NCI-H774 (cell line): ENCODE results near the gene LUC7L2.
"Not testable (repeated sequence)": the region's sequence is repeated elsewhere in the genome, so short reads cannot be mapped to it uniquely, and the experiment has no call there.

Source experiments
- DNase-seq: peaks from one replicate; lab custom pipeline; 2025; lab: John Stamatoyannopoulos, UW

The LUC7L2 gene

GRCh38 chr7:139396323-139396951 is 36.7 kb downstream of the LUC7L2 start:
- no peak for DNase-seq

- DNase-seq: no peak
Observed at GRCh38 chr7:139397192-139397591, 37.5 kb downstream of the LUC7L2 start.

GRCh38 chr7:139403601-139404000 is 43.9 kb downstream of the LUC7L2 start:
- DNase-seq: no peak

GRCh38 chr7:139407555-139407954 is 47.9 kb downstream of the LUC7L2 start:
- DNase-seq: no peak

GRCh38 chr7:139414743-139415402 is 55.2 kb downstream of the LUC7L2 start:
- DNase-seq: not testable (repeated sequence)

GRCh38 chr7:139416405-139416804 is 56.7 kb downstream of the LUC7L2 start:
- DNase-seq: no peak

GRCh38 chr7:139417478-139417877 is 57.8 kb downstream of the LUC7L2 start:
- DNase-seq: no peak

- DNase-seq: no peak
Observed at GRCh38 chr7:139421123-139421522, 61.4 kb downstream of the LUC7L2 start.

GRCh38 chr7:139422126-139422525 is 62.4 kb downstream of the LUC7L2 start:
- no peak for DNase-seq

- DNase-seq: no peak
Observed at GRCh38 chr7:139423091-139423490, 63.4 kb downstream of the LUC7L2 start.

GRCh38 chr7:139424004-139424403 is 64.3 kb downstream of the LUC7L2 start:
- no peak for DNase-seq

- DNase-seq: not testable (repeated sequence)
Observed at GRCh38 chr7:139425701-139426100, 66.0 kb downstream of the LUC7L2 start.

- DNase-seq: no peak
Observed at GRCh38 chr7:139426258-139427028, 66.7 kb downstream of the LUC7L2 start.

GRCh38 chr7:139427029-139427420 is 67.3 kb downstream of the LUC7L2 start:
- no peak for DNase-seq

- DNase-seq: no peak
Observed at GRCh38 chr7:139427788-139428187, 68.1 kb downstream of the LUC7L2 start.

GRCh38 chr7:139429735-139430134 is 70.0 kb downstream of the LUC7L2 start:
- DNase-seq: not testable (repeated sequence)

- DNase-seq: no peak
Observed at GRCh38 chr7:139430443-139430842, 70.7 kb downstream of the LUC7L2 start.

- no peak for DNase-seq
Observed at GRCh38 chr7:139431010-139431409, 71.3 kb downstream of the LUC7L2 start.

- no peak for DNase-seq
Observed at GRCh38 chr7:139431459-139431858, 71.8 kb downstream of the LUC7L2 start.

GRCh38 chr7:139436806-139437205 is 77.1 kb downstream of the LUC7L2 start:
- no peak for DNase-seq

- no peak for DNase-seq
Observed at GRCh38 chr7:139439375-139439774, 79.7 kb downstream of the LUC7L2 start.

- no peak for DNase-seq
Observed at GRCh38 chr7:139441961-139442360, 82.3 kb downstream of the LUC7L2 start.
